ENCODE data around the gene ASTN2. TPM values are rescaled to one million over a fixed set of nuclear protein-coding genes. Genes with fewer than 3 reads are reported as not detected.

ASTN2 gene, protein sequence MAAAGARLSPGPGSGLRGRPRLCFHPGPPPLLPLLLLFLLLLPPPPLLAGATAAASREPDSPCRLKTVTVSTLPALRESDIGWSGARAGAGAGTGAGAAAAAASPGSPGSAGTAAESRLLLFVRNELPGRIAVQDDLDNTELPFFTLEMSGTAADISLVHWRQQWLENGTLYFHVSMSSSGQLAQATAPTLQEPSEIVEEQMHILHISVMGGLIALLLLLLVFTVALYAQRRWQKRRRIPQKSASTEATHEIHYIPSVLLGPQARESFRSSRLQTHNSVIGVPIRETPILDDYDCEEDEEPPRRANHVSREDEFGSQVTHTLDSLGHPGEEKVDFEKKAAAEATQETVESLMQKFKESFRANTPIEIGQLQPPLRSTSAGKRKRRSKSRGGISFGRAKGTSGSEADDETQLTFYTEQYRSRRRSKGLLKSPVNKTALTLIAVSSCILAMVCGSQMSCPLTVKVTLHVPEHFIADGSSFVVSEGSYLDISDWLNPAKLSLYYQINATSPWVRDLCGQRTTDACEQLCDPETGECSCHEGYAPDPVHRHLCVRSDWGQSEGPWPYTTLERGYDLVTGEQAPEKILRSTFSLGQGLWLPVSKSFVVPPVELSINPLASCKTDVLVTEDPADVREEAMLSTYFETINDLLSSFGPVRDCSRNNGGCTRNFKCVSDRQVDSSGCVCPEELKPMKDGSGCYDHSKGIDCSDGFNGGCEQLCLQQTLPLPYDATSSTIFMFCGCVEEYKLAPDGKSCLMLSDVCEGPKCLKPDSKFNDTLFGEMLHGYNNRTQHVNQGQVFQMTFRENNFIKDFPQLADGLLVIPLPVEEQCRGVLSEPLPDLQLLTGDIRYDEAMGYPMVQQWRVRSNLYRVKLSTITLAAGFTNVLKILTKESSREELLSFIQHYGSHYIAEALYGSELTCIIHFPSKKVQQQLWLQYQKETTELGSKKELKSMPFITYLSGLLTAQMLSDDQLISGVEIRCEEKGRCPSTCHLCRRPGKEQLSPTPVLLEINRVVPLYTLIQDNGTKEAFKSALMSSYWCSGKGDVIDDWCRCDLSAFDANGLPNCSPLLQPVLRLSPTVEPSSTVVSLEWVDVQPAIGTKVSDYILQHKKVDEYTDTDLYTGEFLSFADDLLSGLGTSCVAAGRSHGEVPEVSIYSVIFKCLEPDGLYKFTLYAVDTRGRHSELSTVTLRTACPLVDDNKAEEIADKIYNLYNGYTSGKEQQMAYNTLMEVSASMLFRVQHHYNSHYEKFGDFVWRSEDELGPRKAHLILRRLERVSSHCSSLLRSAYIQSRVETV (N-terminal part only)
- 10 to 100 TPM; 17.2 to 17.5 (median 17.5) TPM for polyA plus RNA-seq (ENCODE audit: insufficient read length in 3 of 3)
- long read RNA-seq, donor 1, result 0 reads
- long read RNA-seq, donor 2, result 0 reads
- long read RNA-seq, donor 3, partial matches to known transcripts, result 5 of 11 reads
- long read RNA-seq, donor 3, other reads (novel, unspliced or antisense), result 6 of 11 reads
- long read RNA-seq, donor 4, full-length matches to known transcripts, result 1 of 1 reads
- long read RNA-seq, donor 4, partial matches to known transcripts, result 0 of 1 reads
- long read RNA-seq, donor 4, other reads (novel, unspliced or antisense), result 0 of 1 reads
- long read RNA-seq, donor 5, result 0 reads
- long read RNA-seq, donor 6, result 0 reads
- long read RNA-seq, donor 7, result 0 reads
- long read RNA-seq, donor 8, partial matches to known transcripts, result 7 of 7 reads
- long read RNA-seq, donor 8, other reads (novel, unspliced or antisense), result 0 of 7 reads
- long read RNA-seq, donor 9, result 0 reads
- long read RNA-seq, donor 10, full-length matches to known transcripts, result 1 of 1 reads
- long read RNA-seq, donor 10, partial matches to known transcripts, result 0 of 1 reads
- long read RNA-seq, donor 10, other reads (novel, unspliced or antisense), result 0 of 1 reads
- long read RNA-seq, donor 11, result 0 reads
- long read RNA-seq, donor 12, partial matches to known transcripts, result 14 of 14 reads
- long read RNA-seq, donor 12, other reads (novel, unspliced or antisense), result 0 of 14 reads
- long read RNA-seq, donor 13, result 0 reads
- long read RNA-seq, donor 14, partial matches to known transcripts, result 22 of 22 reads
- long read RNA-seq, donor 14, other reads (novel, unspliced or antisense), result 0 of 22 reads
- long read RNA-seq, donor 15, result 0 reads
- long read RNA-seq, donor 16, partial matches to known transcripts, result 7 of 13 reads
- long read RNA-seq, donor 16, other reads (novel, unspliced or antisense), result 6 of 13 reads

GRCh38 chr9:117414906-117415331 lies at the start of gene ASTN2:
Gene ASTN2 (minus strand): TSS chr9:117415057. CDS start chr9:117414938, 119 bp downstream.
- DNase-seq (ENCODE audit: extremely low read depth in 1 of 11, low read depth in 9 of 11, low spot score in 4 of 11), result no peak

- no peak for DNase-seq (ENCODE audit: extremely low read depth in 1 of 11, low read depth in 9 of 11, low spot score in 4 of 11)
Observed at GRCh38 chr9:117462861-117463260, 48.0 kb upstream of the ASTN2 start.

- DNase-seq (ENCODE audit: extremely low read depth in 1 of 11, low read depth in 9 of 11, low spot score in 4 of 11), result no peak
Observed at GRCh38 chr9:117461386-117461785, 46.5 kb upstream of the ASTN2 start.

DNA sequence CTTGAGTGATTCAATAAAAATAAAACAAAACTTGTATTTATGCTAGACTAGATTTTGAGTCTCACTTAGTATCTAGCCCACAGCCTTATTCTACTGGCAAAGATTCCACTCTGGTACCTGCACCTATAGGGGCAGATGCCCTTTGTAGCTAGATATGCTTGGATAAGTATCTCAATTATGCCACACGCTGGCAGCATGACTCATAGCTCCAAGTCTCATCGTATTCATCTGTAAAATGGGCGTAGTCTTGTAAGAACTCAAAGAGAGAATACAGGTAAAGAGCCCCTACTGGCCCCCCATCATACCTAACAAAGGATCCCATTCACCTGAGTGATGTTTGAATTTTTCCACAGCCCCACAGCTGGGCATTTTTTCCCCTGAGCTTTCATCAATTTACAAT lies 45.9 kb upstream of the ASTN2 start:
- DNase-seq (ENCODE audit: extremely low read depth in 1 of 11, low read depth in 9 of 11, low spot score in 4 of 11), result no peak

DNA sequence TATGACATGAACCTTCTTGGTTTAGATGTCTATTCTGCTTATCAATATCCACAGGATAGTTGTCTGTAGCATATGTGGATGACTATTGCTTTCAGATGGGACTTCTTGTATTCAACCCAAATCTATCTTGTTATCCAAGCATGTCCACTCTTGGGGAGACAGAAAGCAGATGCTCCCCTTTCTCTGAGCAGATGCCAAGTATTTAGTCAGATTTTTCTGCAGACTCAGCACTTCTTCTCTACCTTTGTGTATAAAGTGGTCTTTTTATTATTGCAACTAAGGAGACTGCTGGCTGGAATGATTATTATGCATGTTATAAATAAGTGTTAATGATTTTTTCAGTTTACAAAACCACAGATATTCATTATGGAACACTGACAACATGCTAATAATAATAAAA lies 45.1 kb upstream of the ASTN2 start:
- DNase-seq (ENCODE audit: extremely low read depth in 1 of 11, low read depth in 9 of 11, low spot score in 4 of 11), result no peak

GRCh38 chr9:117458066-117458465 lies 43.2 kb upstream of the ASTN2 start:
- DNase-seq (ENCODE audit: extremely low read depth in 1 of 11, low read depth in 9 of 11, low spot score in 4 of 11), result no peak

DNA sequence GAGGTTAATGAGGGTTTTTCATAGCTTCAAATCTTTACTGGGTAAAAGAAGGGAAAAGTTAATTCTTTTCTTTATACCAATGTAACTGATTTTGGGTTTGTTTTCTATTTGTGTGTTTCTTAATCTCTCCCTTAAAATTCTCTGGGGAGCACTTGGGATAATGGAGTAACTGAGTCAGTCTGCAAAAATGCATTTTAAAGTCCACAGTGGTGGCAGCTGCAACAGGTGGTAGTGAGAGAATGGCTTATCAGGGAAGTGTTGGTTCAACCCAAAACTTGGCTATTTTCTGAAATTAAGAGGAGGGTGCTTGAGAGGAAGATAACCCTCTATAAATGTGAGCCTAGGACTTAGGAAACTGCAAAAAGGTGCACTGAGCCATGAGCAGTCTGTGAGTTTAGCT lies 39.9 kb upstream of the ASTN2 start:
- DNase-seq (ENCODE audit: extremely low read depth in 1 of 11, low read depth in 9 of 11, low spot score in 4 of 11), result no peak

DNA sequence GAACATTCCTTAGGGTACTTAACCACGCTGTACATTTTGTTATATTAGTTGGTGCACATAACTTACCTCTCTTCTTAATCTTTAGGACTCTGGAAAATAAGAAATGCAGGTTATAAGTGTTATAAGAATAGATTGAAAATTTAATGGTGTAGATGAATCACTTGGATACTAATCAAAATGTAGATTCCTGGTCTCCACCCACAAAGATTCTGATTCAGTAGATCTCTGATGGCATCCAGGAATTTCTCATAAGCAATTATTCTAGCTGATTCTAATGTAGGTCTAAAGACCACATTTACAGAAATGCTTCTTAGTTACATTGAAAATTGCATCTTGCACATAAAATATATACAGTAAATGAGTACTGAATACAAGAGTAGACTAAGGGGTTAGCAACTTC lies 38.9 kb upstream of the ASTN2 start:
- no peak for DNase-seq (ENCODE audit: extremely low read depth in 1 of 11, low read depth in 9 of 11, low spot score in 4 of 11)

DNA sequence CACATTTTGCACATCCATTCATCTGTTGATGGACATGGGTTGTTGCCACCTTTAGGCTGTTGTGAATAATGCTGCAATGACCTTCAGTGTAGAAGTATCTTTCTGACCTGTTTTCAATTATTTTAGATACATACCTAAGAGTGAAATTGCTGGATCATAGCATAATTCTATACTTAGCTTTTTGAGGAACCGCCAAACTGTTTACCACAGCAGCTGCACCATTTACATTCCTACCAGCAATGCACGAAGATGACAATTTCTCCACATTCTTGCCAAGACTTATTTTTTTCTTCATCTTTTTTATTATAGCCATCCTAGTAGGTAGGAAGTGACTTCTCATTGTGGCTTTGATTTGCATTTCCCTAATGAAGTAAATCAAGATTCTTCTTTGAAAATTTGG lies 36.5 kb upstream of the ASTN2 start:
- DNase-seq (ENCODE audit: extremely low read depth in 1 of 11, low read depth in 9 of 11, low spot score in 4 of 11), result no peak

GRCh38 chr9:117448066-117448465 lies 33.2 kb upstream of the ASTN2 start:
- DNase-seq (ENCODE audit: extremely low read depth in 1 of 11, low read depth in 9 of 11, low spot score in 4 of 11), result peak in 3 of 11 donors; percentile 3 to 18 (median 12)

DNA sequence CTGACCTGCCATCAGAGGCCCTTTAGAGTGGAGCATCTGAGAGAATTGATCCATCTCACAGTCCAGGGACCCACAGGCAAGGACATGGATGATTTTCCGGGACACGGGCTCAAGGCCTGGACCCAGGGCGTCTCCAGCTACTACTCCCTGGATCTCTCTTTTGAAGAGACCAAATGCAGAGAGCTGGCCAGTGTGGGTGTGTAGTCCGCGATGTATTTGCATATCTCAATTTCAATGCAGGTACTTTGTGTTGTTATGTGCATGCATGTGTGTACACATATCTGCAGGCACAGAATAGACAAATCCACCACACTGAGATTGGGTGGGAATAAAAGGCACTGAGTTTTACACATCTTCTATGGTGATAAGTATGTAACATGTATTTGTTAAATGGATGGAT lies 30.8 kb upstream of the ASTN2 start:
- DNase-seq (ENCODE audit: extremely low read depth in 1 of 11, low read depth in 9 of 11, low spot score in 4 of 11), result no peak

GRCh38 chr9:117444501-117444900 lies 29.6 kb upstream of the ASTN2 start:
- no peak for DNase-seq (ENCODE audit: extremely low read depth in 1 of 11, low read depth in 9 of 11, low spot score in 4 of 11)

- peak in 1 of 11 donors; percentile 7 for DNase-seq (ENCODE audit: extremely low read depth in 1 of 11, low read depth in 9 of 11, low spot score in 4 of 11)
Observed at GRCh38 chr9:117437283-117437682, 22.4 kb upstream of the ASTN2 start.

- DNase-seq (ENCODE audit: extremely low read depth in 1 of 11, low read depth in 9 of 11, low spot score in 4 of 11), result no peak
Observed at GRCh38 chr9:117435630-117436261, 20.9 kb upstream of the ASTN2 start.

DNA sequence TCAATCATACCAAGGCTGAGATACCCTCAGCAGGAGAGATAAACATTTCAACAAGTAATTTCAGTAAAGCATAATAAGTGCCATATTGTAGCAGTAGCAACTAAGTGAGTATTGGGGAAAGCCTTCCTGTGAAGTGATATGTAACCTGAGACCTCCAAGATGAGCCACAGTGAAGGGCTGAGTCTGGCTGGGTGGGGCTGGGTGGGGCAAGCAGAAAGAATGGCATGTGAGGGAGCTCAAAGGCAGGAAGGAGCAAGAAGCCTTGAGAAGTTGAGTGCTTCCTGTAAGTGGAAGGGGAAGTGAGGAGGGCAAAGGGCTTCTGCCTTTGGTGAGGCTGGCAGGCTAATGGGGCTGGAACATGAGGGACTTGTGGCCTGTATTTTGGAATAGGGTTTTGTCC lies 19.7 kb upstream of the ASTN2 start:
- DNase-seq (ENCODE audit: extremely low read depth in 1 of 11, low read depth in 9 of 11, low spot score in 4 of 11), result no peak

- no peak for DNase-seq (ENCODE audit: extremely low read depth in 1 of 11, low read depth in 9 of 11, low spot score in 4 of 11)
Observed at GRCh38 chr9:117430813-117431212, 16.0 kb upstream of the ASTN2 start.

DNA sequence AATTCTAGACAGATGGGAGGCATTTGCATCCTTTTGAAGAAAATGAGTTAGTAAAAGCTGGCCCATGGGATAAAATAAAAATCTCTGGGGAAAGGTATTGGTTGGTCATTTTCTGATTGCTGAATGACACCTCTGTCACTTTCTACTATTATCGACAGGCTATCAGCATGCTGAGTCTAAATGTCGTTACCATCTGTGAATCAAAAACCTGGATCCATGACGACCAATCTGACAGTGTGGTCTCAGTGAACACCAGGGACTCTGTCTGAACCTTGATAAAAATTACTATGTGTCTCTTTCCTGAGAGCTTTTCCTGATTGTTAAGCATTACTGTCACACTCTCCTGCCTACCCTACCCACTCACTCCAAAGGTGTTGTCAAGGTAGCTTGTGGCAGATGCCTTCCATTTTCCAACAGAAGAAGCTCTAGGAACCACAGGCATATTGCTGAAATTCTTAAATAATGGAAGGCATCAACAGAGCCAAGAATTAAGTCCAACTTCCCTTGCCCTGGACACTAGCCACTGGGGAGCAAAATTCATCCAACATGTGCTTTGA lies 12.6 kb upstream of the ASTN2 start:
- DNase-seq (ENCODE audit: extremely low read depth in 1 of 11, low read depth in 9 of 11, low spot score in 4 of 11), result no peak
